HG03558 (cell line): ENCODE measurements around the gene CPA2.

Experiments used
- ATAC-seq: cut with Tn5 transposase; IDR thresholded peaks from one replicate; pipeline ENCODE4 v1.9.1; 2021; ENCODE audit warnings: moderate number of reproducible peaks; ENCODE audit not compliant: unreplicated experiment; ENCODE audit errors: extremely low read depth

Gene CPA2

DNA sequence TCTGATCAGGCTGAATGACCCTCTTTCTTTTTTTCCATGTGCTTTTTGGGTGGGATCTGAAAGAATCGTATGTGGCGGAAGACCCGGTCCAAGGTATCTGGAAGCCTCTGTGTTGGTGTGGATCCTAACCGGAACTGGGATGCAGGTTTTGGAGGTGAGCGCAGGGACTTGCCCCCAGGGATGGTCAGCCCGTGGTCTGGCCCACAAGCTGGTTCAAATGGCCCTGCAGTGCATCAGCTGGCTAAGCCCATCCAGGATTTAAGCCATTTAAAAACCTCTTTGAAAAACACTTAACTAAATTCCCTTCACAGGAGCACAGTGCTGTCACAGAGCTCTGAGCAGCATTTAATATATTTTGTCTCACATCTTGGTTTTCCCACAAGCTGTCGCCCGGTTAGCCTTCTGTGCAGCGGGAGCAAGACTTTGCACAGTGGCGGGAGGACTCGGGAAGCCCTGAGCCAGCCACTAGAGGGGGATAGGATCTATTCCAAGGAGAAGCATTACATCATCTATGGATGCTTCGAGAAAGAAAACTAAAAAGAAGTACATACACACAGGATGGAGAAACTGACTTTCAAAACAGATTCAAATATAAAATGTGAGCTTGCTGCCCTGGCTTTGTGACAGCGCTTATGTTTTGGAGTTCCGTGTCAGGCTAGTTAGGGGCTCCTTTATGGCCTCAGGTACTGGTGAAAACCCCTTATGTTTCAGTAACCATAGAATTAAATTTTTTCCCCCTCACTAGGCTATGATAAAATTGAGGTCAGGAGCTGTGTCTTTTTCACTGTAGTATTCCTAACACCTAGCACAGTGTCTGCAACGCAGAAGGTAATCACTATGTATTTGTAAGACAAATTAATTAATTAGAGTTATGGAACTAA, 11.3 kb downstream of the CPA2 start:
- no peak for ATAC-seq

DNA sequence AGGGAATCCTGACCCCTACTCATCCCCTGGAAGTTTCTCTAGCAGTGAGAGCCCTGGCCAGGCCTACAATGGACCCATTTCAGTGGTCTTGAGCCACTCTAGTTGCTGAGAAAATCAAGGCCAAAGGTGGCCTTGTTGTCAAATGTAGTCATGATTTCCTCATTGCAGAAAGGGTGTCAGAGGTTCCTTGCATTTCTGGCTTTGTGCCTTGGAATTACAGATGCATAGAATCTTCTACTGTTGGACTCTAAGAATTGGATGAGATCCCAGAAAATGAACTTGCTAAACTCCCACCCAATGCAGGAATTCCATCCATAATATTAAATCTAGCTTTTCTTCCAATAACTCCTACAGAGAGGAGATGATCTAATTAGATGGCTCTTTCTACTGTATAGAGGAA, 12.2 kb downstream of the CPA2 start:
- ATAC-seq: no peak

DNA sequence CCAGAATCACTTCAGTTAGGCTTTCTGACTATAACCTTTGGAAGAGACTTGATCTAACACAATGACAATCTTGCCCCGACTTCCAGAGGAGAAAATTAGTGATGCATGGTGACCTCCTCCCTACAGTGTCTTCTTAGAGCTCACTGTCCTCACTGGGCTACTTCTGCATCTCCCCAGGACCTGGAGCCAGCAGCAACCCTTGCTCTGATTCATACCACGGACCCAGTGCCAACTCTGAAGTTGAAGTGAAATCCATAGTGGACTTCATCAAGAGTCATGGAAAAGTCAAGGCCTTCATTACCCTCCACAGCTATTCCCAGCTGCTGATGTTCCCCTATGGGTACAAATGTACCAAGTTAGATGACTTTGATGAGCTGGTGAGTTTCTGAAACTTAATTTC, 12.6 kb downstream of the CPA2 start:
- ATAC-seq: no peak

DNA sequence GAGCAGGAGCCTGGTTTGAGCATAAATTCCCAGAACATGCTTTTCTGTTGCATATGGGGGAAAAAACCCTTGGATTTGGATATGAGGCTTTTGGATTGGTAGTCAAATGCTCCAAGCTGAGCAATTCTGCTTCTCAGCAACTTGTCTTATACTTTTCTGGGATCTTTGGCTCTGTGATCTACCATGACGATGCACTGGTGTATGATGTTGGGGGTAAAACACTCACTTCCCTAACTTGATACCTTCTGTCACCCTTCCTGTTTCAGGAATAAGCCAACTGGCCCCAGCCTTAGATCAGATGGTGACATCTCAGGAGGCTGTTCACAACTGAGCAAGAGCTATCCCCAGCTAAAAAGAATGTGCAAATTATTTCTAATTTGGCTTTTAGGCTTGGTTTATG, 13.2 kb downstream of the CPA2 start:
- ATAC-seq: no peak

DNA sequence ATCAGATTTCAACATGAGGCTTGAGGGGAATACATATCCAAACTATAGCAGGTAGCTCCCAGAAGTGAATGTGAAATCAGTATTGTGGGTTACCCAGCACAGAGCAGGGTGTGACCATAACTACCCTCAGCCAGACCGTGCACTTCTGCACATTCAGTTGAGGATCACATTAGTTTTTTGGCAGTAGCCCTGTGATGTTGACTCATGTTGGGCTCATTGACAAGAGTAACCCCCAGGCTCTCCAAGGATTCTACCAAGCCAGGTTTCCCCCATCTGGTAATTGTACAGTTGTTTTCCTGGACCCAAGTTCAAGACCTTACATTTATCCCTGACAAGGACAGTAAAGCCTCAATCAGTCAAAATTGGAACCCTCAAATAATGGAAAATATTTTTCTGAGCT, 14.6 kb downstream of the CPA2 start:
- no peak for ATAC-seq

DNA sequence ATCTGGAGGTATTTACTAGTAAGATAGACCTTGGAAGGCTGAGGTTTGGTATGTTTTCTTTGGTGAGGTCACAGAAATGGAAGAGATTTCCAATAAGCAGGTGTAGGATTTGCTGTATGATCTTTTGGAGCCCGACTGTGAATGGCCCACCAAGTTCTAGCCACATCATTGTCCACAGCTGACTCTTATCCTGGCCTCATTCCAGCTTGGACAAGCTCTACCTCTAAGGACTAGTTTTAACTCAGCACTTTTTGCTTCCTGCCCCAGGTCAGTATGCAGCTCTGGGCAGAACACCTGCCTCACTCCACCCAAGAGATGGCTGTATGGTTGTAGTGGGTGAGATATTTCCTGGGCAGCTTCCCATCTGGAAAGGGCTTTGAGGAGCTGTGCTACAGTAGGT, 20.2 kb downstream of the CPA2 start:
- ATAC-seq: no peak

DNA sequence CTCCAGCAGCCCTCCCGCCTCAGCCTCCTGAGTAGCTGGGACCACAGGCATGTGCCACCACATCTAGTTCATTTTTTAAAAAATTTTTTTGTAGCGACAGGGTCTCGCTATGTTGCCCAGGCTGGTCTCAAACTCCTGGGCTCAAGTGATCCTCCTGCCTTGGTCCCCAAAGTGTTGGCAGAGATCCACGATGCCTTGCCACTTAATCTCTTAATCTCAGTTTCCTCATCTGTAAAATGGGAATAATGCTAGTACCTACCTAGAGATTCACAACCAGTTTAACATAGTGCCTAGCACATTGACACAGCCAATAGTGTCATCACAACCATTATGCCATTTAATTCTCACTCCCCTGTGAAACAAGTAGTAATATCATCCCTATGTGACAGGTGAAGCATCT, 21.5 kb downstream of the CPA2 start:
- ATAC-seq: no peak

DNA sequence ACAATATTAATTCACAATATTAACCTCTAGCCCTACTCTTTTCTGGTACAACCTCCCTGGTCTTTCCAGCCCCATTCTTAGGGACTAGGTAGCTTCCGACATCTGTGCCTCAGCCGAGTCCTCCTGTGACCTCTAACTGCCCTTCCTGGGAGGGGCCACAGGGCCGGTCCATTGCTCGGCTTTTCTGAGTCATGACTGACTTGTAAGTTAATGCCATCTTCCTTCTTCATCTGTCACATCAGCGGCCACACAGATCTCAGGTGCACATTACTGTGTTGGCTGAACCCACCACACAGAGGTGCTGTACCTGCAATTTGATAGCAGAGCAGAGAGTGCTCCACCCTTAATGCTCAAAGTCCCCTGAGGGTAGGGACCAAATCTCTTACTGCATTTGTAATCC, 22.2 kb downstream of the CPA2 start:
- no peak for ATAC-seq

DNA sequence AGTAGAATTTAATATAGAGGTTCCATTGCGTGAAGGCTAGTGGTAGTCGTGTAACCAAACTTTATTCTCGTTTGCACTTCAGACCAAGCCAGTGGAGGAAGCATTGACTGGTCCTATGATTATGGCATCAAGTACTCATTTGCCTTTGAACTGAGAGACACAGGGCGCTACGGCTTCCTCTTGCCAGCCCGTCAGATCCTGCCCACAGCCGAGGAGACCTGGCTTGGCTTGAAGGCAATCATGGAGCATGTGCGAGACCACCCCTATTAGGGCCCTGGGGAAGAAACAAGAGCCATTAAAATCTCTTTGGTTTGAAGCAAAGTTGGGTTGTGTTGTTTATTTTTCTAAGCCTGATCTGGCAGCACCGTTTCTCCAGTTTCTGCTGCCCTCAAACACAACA, 22.8 kb downstream of the CPA2 start:
- ATAC-seq: no peak

DNA sequence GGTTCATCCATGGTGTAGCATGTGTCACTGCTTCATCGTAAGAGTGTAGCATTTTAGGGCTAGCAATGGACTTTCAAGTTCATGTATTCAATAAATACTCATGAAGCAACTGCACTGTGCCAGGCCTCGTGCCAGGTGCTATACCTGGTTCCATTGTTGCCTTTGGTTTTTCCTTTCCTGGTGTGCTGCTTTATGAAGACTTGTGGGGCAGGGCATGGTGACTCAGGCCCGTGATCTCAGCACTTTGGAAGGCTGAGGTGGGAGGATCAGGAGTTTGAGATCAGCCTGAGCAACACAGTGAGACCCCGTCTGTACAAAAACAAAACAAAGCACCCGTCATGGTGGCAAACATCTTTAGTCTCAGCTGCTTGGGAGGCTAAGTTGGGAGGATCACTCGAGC, 24.1 kb downstream of the CPA2 start:
- no peak for ATAC-seq

DNA sequence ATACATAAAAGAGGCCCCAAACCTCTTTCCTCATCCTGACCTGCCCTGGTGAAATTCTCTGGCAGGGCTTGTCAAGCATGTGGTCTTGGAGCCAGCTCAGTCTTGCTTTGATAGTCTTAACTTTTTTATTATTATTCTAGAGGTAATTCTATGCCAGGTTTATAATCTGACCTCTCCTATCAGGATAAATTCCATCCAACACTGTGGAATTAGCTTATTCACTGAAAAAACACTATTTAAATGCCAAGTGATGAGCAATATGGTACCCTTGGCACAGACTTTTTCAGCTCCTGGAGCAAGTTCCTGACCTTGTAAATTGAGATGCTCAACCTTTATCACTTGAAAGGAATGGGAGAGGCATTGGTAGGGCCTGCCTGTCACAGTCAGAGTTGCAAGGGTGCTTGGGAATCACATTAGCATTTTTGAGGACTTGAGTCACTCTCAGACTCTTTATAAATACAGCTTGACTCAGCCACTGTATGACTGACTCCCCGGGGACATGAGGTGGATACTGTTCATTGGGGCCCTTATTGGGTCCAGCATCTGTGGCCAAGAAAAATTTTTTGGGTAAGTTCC, 26.1 kb downstream of the CPA2 start, which contains the start of gene CPA4:
Gene CPA4, plus strand, starts transcription at position 480 of the 576 bp plus-strand sequence. Its CDS starts 20 bp downstream, at position 500.
- no peak for ATAC-seq

DNA sequence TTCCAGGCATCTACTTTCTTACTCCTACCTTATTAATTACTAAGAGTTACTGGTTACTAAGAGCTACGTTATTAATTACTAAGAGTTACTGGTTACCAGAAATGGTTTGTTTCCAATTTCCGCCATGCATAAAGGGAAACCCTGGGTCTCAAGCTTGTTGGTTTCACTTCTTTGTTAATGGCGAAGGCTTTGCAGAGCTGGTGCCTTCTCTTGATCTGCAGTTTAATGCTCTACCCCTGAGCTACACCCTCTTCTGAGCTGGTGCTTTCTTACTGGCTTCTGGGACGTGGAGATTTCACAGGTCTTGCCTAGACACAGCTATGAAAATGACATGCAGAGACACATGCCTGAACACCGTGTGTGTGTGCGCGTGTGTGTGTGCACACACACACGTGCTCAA, 26.9 kb downstream of the CPA2 start:
- no peak for ATAC-seq

DNA sequence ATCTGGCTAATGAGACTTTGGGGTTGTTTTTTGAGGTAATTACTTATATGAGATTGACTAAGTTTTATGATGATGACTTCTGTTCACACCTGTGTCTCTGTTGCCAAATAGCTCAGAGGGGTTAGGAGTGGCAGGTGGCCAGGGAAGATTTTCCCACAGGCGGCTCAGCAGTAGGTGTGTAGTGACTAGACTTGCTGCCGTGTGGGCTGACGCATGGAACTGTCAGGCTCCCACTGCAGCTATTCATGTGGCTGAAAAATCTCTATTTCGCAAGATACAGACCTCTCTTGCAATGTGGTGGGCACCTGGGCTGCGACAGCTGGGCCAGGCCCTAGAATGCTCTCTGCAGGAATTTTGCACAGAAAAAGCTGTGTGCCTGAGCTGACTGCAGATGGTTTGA, 27.7 kb downstream of the CPA2 start:
- ATAC-seq: no peak

DNA sequence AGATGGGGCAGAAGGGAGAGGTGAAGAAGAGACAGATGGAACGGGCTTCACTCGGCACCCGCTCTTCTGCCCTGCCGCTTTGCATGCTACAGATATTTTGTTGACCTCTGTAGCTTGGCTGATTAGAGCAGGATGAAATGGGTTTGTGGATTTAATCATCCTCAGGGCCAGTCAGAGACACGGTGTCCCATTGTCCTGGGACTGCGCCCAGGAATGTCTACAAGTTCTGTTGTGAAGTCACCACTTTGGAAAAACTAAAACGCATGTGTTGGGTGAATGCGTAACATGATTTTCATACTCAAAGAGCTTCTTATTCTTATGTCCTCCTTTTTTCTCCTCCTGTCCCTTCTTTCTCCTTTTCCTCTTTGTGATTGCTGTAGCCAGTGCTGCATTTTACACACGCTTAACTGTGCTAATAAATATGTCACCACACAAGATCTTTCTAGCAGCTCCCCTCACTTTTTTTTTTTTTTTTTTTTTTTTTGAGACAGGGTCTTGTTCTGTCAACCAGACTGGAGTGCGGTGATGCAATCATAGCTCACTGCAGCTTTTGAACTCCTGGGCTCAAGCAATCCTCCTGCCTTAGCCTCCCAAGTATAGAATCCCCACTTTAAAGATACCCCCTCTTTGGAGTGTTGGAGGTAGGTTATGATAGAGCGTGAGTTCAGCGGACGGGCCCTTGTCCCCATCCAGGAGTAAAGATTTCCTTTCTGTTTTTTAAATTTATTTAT, 29.7 kb downstream of the CPA2 start:
- ATAC-seq: no peak

DNA sequence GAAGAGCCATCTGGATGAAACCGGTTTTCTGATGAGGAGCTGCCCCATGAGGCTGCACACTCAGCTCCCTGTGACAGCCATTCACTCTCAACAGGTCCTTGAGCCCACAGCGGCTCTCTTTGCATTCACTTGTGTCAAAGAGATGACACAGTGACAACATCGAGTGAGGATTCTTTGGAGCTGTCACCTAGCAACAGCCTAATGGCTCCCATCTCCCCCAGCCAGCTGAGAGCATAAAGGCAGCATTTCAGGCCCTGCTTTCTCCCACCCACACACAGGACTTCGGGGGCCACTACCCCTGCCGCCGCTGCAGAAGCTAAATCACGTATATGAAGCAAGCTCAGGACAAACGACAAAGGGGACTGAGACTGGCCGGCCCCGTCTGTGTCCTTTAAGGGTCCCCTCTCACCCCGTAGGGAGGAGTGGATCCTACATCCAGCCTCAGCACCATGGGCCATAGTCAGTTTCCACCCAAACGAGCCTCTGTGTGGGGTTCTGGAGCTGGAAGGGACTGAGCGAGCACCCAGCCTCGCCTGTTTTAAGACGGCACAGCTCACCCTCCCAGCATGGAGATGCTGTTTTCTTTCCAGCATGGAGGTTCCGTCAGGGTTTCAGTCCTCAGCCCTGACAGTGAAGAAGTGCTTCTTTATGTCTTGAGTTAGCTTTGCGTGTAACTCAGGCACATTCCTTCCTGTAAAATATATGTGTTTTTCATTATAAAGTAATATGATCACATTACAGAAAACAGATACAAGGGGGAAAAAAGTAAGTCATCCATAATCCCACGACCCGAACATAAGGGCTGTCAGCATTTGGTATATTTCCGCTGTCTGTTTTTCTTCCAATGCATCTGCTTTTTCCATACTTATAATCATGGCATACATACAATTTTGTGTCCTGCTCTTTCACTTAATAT, 31.2 kb downstream of the CPA2 start:
- no peak for ATAC-seq

DNA sequence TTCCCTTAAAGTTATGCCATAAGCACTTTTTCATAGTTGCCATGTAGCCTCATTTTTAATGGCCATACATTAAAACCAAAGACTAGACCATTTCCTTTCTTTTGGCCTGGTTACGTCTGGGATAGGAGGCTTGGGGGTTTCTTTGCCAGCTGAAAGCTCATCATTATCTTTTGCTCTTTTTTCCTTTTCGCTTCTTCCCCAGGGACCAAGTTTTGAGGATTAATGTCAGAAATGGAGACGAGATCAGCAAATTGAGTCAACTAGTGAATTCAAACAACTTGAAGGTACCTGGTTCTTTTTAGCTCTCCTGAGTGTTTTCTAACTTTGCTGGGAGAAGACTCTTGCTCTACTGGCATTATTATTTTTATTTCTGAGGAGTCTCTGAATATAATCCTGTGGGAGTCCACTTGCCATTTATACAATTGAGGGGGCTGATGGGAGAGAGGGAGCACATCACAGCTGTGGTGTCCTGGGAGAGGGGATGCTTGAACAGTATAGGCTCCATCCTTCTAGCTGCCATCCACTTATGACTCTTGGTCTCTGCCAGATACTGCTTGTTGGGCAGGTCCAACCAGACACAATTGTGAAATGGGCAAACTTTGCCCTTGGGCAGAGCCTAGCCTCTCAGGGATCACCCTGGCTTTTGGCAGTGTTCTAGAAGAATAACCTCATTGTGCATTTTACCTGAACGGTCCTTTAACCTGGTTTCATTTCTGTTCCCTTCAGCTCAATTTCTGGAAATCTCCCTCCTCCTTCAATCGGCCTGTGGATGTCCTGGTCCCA, 32.1 kb downstream of the CPA2 start:
- ATAC-seq: no peak

DNA sequence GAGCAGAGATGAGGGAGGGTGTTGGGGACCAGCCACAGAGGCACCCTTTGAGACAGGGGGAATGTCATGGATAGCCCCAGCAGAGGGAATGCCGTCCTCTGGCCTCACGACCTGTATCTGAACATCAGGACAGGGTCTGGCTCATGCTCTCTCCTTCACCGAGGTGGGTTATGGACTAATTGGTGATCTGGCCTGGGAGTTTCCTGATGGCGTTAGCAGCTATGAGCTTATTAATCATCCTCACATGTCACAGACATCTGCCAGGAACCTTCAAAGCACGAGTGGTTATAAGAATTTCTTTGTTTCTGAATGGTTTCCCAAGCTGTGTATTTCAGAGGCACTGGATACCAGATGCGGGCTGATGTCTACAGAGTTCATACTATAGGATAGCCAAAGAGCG, 33.2 kb downstream of the CPA2 start:
- no peak for ATAC-seq

DNA sequence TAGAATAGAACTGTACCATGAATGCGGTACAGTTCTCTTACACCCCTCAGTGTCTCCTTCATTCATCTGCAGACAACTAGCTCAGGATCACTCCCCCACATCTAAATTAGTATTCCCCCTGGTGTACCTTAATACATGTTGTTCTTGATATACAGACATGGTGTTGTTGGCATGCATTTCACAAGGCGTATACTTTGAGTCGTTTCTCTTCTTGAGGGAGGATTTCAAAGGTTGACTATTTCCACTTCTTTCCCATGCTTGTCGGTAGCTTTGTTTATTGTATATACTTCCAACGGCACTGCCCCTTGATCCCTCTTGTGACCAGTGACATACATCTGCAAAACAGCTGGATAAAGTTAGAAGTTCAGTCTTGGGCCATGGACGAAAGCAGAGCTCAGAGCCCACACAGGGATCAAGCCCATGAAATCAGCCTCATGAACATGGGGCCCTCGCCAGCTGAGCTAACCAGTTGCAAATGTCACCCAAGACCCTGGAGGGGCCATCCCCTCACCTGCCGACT, 34.9 kb downstream of the CPA2 start:
- ATAC-seq: no peak

DNA sequence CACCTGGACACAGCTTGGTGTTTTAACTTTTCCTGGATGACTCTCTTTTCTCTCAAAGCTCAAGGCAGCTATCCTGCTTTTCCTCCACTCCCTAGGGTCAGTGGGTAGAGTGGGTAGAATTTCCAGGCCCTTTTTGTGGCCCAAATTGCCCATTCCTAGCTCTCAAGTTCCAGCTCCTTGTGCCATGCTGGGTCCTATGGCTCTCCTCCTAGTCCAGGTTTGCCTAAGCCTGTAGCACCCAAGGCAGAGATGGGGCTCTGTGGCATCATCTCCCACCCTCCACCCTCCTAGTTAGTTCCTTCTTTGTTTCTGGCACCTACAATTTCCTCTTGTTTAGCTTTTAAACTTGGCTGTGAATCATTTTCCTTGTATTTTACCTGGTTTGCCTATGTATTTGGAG, 36.0 kb downstream of the CPA2 start:
- ATAC-seq: no peak
